GM15510 (cell line): ENCODE results near the gene SLBP.

Experiments used
- POLR2A ChIP-seq: IDR thresholded peaks from 3 replicates; pipeline ENCODE4 v1.6.1; 2011; ENCODE audit warnings: borderline replicate concordance; ENCODE audit not compliant: insufficient read length; ENCODE audit errors: extremely low read depth

The SLBP gene

DNA sequence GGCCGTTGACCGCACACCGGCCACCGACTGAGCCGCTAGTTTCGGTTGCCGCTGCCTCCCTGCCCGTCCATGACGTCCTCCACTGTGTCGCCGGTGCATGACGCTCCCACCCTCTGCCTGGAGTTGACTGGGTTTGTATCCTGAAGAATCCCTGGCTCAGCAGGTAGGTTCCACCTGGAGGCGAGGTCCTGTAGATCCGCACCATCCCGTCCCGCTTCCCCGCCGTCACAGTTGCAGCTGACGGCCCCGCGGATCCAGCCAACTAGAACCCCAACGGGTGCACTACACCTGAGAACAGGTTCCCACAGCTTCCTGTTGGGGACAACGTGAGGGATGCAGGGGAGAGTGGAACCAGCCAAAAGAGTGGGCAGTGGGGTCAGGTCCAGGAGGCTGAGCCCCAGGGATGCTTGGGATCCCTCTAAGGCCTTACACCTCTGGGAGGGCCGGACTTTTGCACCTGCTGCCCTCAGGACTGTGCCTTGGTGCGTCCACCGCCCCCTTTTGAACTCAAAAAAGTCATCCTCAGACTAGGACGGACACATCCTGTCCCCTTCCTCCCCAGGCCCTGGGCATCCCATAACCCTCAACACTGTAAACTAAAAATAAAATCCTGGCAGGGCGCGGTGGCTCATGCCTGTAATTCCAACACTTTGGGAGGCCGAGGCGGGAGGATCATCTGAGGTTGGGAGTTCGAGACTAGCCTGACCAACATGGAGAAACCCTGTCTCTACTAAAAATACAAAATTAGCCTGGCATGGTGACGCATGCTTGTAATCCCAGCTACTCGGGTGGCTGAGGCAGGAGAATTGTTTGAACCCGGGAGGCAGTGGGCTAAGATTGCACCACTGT lies 1.1 kb upstream of the SLBP start:
- no peak for TF ChIP-seq POLR2A

DNA sequence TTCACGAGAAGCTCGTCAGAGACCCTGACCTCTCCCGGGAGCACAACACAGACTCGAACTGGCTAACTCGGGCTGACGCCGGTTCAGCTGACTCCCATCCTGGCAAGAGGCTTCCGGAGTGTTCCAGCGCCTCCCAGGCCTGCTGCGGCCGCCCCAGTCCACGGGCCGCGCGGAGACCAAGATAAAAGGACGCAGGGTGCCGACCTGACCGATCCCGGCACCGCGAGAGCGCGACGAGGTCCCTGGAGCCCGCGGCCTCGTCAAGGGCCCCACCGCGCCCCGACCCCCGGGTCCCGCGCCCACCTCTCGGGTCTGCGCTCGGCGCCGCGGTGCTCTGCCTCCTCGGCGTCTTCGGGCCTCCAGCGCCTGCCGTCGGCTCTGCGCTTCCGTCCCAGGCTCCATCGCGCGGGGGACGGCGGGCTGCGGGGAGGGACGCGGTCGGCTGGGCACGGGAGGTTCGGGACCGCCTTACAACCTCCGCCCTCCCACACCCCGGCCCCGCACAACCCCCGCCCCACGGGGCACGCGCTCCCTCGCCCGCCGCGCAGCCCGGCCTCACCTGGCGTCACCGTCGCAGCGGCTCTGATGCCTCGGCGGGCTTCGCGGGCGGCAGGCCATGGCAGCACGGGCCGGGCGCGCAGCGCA lies 426 bp downstream of the SLBP start:
- TF ChIP-seq POLR2A, result no peak

DNA sequence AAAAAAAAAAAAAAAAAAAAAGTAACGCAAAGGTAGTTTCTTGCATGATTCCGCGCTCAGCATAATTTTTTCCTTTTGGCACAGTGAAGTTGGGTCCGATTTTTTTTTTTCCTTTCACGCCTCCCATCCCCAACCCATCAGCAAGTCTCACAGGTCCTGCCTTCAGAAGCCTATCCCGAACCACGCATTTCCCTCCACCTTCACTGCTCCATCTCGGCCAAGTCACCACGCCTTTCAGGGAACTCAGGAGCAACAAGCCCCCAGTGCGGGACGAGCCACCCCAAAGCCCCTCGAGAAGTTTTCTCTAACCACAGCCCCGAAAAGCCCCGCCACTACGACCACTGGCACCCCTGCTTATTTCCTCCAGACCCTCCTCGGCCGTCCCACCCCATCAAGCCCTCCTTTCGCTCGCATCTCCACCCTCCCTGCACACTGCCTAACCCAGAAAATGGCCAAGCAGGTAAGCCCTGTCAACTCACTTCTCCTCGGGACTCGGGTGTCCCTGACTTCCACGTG lies 1.0 kb downstream of the SLBP start:
- no peak for TF ChIP-seq POLR2A

DNA sequence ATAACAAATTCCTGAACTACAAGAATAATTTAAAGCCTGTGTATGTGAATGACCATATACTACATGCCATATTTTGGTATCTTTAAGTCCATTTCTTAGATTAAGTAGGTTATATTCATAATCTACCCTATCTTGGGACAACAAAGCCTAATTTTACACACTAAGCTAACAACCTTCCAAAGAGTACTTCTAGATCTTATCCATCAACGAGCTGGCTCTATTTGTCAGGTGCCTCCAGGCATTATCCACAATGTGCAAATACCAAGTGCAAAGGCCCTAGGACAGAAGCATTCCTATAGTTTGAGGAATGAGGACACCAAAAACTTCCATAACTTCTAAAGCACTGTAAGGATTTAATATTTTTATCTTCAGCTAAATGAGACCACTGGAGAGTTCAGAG lies 3.5 kb downstream of the SLBP start:
- TF ChIP-seq POLR2A, result no peak

DNA sequence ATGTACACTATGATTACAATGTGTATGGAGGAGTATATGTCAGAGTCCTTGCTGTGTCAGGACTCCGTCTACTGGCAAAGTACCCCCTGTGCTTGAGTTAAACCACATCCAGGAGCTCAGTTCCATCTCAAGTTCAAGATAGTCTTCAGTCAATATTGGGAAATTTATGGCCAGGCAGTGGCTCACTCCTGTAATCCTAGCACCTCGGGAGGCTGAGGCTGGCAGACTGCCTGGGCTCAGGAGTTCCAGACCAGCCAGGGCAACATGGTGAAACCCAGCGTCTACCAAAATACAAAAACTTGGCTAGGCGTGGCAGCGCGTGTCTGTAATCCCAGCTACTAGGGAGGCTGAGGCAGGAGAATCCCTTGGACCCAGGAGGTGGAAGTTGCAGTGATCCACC lies 5.8 kb downstream of the SLBP start:
- no peak for TF ChIP-seq POLR2A

DNA sequence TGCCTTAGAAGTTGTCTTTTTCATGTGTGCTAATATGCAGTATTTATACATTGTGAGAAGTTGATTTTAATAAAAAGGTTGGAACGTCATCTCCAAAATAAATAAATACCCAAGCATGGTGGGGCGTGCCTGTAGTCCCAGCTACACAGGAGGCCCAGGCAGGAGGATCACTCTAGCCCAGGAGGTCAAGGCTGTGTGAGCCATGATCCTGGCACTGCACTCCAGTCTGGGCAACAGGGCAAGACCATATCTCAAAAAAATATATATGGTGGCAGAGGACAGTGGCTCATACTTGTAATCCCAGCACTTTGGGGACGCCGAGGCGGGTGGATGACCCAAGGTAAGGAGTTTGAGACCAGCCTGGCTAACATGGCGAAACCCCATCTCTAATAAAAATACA lies 6.4 kb downstream of the SLBP start:
- TF ChIP-seq POLR2A, result no peak

DNA sequence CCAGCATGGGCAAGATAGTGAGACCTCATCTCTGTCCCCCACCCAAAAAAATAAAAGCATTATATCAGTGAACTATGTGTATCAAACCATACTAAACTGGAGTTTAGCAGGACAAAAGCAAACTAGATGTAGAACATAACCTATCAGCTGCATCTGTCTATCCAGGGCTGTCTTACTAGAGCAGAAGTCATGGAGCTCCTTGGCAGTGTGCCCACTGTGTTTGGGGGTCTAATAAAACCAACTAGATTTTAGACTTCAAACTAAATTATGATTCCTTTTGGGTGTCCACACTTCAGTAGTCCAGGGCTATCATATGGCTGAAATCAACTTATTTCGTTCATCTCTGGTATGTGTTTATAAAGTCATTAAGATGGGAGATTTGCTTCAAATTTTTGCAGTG lies 8.3 kb downstream of the SLBP start:
- TF ChIP-seq POLR2A, result no peak

DNA sequence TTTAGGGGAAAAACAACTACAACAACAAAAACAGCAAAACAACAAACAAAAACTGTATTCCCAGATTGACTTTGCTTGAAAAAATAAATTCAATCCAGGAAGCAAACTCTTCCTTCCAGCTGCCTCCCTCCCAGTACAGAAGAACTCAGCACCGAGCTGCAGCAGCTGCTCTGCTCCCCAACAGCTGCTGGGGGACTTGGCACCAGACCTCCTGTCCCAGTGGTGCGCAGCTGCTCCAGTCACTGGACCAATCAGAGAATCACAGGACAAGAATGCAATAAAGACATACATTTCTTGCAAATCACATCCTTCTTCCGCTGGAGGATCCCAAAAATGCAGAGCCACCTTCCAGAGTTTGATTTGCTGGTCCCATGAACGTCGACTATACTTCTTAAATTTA lies 16.2 kb downstream of the SLBP start:
- TF ChIP-seq POLR2A, result no peak

DNA sequence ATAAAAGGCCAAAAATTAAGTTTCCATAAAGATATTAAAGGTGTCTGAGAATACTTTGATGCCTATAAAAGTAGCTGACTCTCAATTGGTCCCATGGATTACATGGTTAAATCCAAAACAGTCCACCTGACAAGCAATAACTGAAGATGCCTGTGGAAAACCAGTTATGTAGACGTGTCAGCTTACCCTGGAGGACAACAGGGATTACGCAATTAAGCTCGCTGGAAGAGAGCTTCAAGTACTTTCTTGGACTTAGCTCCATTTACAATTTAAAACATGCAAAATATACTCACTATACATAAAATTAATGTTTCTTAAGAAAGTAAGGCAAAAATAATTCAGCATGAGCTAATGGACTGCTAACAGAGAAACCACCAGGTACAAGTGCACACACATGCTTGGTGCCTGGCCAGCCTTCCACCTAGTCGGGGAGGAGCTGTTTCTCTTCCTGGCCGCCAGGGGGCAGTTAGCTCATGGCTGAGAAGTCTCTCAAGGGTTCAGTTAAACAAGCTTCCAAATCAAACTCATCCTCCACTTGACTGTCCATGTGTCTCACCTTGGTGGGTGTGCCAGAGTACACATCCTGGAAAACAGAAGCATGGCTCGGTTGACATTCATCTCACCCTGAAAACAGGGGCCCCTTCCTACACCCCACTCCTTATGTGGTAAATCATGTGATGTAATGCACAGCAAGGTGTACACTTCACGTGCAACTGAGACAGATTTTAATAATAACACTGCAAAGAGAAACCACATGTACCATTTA lies 18.8 kb downstream of the SLBP start:
- no peak for TF ChIP-seq POLR2A

DNA sequence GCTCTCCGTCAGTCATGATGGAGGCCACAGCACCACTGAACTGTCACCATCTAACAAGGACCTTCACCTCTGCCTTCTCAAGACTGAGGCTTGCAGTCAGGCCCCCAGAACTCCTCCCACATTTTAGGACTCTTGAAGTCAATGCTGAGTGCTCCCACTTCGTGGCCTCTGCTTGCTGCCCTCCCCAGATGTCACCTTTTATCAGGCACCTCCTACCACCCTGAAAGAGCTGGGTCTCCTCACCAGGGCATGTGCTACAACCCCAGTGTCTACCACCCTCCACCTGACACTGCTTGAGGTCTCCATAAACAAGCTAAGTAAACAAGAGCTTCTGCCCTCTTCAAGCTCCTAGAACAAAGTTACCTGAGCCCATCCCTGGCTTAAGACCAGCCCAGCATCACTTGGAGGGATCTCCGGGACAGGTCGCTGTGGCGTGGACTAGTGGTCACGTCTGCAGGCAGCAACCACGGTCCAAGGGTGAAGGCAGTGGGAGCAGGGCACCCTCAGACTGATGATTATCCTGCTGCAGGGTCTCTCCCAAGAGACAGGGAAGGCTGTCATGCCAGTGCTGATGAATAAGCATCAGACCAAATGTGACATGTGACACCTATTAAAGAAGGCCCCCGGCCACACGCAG lies 20.3 kb downstream of the SLBP start:
- no peak for TF ChIP-seq POLR2A

DNA sequence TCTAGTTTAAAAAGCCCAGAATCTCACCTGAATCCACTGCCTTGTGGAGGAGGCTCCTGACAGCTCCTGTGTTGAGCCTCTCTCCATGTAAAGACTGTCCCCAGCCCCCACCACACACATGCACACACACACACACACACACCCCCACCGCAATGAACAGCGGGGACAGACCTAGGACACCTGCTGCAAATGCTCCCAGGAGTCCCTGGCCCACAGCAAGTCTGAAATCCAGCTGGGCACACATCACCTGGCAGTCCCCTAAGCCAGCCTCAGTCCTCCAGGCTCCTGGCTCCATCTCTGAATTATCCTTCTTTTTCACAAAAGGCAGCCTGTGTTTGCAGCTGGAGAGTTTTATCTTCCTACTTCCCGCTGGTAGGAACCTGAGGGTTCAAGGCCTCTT lies 21.4 kb downstream of the SLBP start:
- no peak for TF ChIP-seq POLR2A

DNA sequence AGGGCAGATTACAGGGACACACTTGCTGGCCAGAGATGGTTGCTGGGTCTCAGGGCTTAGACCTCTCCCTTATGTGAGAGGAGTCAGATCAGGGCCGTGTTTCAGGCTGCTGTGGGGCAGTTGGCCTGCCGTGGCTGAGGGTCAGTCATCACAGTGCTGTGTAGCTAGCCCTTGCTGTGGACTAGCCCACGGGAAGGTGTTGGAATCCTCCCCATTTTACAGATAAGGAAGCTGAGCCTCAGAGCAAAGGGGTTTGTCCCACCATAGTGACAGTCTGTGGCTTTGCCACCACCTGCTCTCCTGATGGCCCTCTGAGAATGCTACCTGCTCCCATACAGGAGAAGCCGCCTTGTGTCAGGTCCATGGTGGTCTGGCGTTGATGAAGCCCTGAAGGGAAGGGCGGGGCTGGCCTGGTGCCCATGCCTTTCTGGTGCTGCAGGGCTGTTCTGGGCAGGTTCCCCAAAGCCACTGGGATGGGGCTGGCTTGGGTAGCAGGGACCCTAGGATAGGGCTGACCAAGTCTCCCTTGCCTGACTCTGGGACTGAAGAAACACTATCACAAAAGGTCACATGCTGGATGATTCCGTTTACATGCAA lies 25.6 kb downstream of the SLBP start:
- TF ChIP-seq POLR2A, result no peak

DNA sequence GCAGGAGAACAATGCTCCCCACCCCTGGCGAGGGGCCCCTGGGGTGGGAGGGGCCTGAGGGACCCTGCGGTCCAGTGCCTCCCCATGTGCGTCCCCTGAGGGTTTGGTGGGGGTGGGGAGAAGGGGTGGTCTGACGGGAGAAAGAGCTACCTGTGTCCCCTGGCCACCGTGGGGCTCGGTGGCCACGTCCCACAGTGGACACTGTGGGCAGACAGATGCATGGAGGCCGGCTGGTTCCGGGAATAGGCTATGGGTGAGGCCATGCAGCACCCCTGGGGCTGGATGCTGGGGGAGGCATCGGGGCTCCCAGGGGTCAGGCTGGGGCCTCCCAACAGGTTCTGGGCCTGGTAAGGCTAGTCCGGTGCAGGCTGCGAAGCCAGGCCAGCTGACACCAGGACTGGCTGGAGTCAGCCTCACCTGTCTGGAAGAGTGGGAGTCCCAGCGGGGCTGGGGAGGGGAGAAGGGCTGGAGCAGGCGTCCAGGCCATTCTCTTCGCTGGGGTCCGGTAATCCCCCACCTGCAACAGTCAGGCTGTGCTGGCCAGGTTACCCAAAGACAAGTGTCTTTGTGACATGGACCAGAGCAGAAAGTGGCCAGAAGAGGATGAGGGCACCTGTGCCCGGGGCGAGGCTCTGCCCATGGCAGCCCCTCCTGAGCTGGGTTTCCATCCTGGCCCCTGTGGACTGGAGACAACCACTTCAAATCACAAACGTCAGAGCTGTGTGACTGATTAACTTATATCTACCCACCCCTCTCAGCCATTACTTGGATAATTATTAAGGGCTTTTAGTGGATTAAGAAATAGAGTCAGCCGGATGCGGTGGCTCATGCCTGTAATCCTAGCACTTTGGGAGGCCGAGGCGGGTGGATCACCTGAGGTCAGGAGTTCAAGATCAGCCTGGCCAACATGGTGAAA lies 26.6 kb downstream of the SLBP start:
- no peak for TF ChIP-seq POLR2A
